ENCODE data around the gene TMEM117.
A peak's percentile ranks its signal among the peaks of the same experiment; 100 is the strongest.

Gene TMEM117

DNA sequence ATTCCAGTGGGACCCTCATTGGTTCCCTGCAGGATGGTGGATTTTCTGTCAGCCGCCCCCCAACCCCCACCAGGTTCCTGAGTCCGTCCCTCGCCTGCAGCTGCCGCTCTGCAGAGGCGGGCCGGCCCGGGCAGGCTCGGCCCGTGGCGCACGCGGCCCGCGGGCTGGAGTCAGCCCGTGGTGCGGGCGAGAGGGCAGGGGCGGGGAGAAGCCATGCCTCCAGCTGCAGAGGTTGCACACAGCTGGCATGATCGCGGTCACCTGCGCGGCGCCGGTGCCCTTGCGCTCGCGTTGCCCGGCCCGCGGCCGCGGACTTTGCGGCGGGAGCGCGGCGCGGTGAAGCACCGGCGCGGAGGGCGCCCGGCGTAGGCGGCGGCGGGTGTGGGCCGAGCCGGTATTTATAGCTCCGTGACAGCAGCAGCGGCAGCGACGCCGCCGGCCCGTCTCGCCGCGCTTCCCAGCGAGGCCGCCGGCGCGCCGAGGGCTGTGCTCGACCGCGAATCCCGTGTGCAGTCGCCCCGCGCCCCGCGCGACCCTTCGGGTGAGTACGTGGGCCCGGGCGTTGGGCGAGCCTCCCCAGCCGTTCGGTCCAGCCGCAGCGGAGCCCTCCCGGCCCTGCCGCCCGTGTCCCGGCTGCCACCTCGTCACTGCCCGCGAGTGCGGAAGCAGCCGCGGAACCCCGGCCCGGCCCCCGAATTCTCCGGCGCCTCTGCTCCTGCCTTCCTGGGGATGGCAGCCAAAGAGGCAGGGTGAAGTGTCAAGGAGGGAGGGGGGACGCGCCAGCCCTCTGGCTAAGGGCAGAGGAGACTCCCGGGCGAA lies at the start of gene TMEM117:
TMEM117 (plus strand) TSS at position 426 of the 819 bp plus-strand sequence.
- DNase-seq, result peak; percentile 5

DNA sequence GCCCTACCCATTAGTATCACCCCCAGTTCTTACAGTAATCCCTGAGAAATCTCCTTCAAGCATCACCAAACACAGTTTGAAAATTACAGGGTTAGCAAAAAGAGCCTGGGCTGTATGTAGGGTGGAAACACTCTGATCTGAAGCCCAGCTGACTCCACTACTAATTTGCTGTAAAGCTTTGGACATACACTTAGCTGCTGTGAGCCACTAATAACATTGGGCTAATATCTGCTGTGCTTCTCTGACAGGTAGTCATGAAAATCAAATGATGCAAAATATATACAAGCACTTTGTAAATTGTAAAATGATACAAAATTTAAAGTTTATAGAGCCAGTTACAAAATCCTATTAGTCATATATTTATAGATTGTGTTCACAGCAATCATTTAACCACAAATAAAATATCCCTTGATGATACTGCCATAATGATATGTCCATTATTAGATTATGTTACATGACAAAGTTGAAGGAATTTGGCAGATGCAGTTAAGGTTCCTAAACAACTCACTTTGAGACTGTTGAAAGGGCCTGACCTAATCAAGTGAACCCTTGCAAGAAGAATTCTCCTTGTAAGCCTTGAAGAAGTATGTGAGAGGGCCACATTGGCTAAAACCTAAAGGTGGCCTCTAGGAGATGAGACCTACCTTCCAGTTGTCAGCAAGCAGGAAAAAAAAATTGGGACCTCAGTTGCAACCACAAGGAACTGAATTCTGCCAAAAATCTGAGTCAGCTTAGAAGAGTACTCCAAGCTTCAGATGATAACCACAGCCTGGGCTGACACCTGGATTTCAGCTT lies 48.8 kb upstream of the TMEM117 start:
- DNase-seq, result no peak

DNA sequence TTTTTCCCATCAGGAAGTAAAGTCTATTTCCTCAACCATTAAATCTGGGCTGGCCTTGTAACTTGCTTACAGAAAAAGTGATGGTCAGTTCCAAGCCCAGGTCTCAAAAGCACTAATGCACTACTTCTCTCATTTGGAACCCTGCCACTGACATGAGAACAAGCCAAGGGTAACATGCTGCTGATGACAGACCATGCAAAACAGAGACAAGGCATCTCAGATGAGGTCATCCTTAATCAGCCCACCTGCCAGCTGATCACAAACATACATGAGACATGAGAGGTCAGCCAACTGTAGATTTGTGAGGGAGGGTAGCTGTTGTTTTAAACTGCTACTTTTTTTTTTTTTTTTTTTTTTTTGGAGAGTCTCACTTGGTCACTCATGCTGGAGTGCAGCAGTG lies 45.9 kb upstream of the TMEM117 start:
- DNase-seq, result no peak

DNA sequence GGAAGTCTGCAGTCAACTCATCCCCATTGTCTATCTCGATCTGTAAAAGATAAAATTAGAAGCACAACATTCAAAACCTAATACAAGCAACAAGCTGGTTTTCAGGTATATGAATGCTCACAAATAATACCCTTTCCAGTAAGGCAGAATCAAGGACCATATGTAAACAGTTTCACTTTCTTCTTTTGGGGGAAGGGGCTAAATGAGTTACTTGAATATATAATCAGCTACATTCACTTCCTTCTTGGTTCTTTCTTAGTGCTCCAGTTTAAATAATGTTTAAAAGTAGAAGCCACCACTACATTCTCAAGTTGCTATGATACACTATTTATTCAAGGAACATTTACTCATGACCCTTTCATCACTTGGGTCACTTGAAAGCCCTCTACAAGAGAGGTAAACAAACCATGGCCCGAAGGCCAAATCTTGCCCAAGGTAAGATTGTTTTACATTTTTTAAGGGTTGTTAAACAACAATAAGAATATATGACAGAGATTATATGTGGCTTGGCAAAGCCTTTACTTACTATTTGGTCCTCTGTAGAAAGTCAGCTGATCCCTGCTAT lies 40.1 kb upstream of the TMEM117 start:
- DNase-seq, result no peak

DNA sequence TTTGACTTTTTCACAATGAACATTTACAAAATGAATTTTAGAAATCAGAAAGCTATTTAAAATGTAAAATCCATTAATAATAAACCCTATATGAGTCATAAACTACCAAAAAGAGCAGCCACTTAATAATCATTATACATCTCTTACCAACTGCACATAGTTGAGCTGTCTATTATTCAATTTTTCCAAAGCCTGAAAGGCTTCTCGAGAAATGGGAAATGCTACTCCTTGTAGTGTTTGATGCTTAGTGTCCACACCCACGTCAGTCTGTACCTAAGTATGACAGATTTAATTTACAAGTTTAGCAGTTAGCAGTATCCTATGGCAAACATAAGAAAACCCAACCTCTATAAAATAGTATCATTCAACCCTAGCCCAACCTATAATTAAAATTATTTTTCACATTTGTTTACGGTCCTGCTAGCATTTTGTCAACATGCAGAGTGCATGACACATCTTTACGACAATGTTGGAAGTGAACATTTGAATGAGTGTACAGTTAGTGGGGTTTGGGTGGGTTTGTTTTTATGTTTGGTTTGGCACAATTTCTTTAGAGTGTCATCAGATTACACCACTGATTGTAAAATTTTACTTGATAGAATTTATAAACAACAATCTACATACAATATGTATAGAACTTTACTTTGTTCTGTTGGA lies 38.2 kb upstream of the TMEM117 start:
- no peak for DNase-seq

DNA sequence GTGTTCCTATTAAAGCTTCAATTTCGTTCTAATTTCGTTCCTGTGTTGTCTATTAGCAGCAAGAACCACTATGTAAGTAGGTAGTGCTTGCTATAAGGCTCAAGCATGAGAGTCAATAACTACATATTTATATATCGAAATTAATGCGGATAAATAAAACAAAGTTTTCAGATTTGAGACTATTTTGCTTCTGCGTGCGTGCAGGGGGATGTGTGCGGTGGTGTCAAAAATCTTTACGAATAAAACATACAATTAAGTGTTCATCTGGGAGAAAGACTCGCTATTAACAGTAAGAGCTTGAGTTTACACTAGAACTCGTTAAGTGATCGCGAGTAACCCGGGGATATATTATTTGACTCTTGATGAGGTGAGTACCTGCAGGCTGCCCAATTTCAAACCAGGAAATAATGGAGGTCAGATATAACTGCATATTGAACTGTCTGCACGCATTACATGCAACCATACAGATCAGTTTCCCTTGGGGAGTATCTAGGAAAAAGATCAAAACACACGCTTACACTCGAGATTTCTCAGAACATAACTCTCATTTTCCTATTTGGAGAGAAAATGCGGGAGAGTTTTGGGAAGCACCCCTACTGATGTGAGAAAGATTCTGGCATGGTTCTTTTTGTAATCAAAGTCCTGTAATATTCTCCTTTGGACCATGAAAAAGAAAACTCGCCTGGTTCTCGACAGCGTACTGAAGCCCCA lies 30.6 kb upstream of the TMEM117 start:
- DNase-seq, result no peak

DNA sequence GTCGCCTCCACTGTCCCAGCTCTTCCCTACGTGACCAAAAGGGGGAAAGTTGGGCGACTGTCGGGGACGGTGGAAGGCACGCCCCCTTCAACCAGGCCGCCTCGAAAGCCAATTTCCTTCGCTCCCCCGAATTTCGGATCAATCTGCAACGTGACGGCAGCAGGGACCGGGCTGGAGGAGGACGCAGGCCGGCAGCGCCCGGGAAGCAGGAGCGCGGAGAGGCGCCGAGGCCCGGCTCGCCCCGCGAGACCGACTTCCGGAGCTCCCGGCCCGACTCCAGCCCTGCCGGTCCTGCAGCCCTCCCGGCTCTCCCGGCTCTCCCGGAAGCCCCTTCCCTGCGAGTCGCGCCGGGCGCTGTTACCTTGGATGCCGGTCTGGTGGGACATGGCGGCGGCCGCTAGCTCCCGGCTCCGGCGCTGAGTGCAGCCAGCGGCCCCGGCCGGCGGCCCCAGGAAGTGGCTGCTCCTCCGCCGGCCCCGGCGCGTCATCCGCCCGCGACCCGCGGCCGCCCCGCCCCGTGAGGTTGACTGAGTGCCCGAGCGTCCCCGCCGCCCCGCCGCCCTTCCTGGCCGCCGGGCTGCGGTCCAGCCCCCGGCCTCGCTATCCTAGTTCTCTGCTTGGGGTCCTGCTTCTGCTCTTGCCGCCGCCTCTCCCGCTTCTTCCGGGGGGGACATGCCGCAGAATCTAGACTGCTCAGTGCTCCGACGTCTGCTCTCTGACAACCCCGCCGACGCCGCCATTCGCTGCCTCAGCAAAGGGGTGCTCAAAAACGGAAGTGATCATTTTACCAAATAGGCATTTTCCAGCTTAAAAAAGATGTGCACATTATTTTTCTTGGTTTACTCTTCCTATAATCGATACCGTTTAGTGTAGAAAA lies 29.8 kb upstream of the TMEM117 start, which contains the start of gene TWF1:
TWF1 (minus strand) TSS at position 458 of the 877 bp plus-strand sequence; CDS start at position 386, 72 bp downstream.
- peak; percentile 76 for DNase-seq

DNA sequence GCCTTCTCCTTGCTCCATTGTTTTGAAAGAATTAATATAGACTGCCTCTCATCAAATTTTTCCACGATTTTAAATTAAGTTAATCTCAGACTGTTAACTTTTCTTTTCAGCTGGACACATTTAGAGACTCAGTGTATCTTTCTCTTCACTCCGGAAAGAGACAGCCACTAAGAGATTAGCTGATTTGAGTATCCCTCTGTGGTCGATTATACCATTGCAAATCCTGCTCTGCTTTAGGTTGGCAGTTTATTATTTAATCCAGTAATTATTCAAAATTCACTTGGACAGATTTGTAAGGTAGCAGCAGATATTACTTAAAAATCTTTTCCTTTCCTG lies 29.2 kb upstream of the TMEM117 start:
- no peak for DNase-seq

DNA sequence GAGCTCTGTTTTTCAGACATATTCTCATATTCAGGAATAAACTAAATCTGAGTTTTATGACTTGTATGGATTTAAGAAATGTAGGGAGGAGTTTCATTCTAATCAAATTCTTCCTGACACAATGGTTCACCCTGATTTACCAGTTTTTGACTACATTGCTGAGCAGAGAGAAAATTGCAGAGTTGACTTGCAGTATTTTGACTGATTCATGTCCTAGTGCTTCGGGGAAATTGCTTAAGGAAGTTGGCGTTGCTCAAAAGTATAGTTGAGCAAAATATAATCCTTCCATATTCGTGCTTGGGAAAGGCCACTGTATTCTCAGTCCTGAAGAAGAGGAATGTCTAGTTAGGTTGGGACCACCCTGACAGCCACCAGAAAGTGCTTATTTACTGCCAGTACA lies 28.5 kb upstream of the TMEM117 start:
- no peak for DNase-seq

DNA sequence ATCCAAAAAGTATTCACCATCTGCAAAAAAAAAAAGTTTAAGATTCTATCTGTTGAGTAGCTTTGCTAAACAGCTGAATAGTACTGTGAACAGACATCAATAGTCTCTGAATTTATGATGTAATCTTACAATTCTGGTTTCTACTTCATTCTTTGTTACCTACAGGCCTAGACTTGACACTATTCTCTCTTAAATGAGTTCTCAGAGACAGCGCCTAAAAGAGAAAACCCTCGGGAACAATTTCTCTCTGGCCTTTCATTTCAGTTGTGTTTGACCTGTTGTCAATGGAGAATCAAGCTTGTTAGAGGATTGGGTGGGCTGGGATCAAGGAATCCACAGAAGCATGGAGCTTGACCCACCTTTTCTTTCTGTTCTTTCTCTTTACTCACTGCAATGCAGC lies 23.8 kb upstream of the TMEM117 start:
- no peak for DNase-seq

DNA sequence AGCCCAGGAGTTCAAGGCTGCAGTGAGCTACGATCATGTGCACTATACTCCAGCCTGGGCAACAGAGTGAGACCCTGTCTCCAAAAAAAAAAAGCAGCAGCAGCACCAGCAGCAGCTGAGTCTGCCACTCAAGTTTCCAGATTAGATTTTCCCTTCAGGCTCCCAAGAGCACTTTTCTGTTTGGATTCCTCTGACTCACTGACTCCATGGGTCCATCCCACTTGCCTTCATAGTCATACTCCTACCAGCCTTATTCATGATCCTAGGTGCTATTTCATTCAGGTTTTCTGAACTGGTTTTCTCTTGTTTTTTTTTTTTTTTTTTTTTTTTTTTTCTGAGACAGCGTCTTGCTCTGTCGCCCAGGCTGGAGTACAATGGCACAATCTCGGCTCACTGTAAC lies 23.0 kb upstream of the TMEM117 start:
- DNase-seq, result no peak

DNA sequence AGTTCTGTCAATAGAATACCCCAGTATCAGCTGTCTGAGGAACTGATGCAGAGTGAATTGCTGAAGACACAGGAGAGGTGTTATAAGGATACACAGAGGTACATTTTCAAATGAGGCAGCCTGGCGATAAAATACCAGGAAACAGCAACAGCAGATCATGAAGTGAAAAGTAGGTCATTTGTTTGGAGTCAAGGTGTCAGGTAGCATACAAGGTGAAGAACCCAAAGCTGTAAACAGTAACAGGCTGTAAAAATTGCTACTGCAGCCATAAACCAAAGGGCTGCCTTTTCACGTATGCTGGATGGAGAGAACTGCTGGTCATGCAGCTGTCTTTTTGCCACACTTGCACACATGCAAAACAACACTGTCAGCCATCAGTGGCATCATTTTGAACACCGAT lies 20.5 kb upstream of the TMEM117 start:
- DNase-seq, result no peak

DNA sequence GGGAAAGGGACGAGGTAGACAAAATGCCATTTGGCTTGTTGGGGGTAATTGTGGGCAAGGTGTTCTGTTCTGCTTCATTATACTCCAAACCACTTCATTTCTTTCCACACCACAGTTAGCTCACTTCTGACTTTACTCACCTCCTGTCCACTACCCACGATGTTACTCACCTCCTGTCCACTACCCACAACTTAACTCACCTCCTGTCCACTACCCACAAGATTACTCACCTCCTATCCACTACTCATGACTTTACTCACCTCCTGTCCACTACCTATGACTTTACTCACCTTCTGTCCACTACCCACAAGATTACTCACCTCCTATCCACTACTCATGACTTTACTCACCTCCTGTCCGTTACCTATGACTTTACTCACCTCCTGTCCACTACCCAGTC lies 19.7 kb upstream of the TMEM117 start:
- no peak for DNase-seq

DNA sequence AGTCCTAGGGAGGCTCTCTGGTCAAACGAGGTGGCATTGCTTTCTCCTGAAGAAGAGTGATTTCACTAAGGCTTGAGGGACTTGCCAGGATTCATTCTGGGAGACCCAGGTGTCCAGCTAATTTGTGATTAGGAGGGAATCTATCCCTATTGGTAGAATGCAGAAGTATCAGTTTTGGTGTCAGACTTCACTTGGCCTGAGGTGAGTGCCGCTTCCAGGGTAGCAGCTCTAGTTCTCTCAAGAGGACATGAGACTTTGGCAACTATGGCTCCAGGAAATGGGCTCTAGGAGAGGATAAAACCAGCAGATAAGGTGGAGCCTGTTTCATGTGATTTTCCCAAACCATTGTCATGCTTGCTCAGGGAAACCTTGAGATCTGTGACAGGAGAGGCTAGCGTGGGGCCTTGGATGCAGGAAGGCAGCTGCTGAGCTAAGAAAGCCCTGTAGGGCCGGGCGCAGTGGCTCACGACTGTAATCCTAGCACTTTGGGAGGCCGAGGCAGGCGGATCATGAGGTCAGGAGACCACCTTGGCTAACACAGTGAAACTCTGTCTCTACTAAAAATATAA lies 11.6 kb upstream of the TMEM117 start:
- DNase-seq, result no peak

DNA sequence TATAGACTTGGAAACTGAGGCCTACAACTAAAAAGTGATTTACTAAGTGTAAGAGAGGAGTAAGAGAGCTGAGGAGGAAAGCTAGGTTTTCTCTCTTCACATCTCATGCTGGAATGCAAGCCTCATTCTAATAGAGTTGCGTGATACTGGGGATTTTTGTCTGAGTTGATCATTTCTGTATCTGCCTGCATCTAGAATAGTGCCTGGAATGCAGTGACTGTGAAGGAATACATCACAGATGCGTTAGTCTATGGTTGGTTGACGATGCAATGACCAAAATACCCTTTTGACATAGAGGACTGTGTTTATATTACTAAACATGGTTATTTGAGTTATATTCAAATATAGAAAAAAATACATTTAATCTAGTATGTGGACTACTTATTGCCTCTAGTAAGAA lies 9.2 kb upstream of the TMEM117 start:
- no peak for DNase-seq

DNA sequence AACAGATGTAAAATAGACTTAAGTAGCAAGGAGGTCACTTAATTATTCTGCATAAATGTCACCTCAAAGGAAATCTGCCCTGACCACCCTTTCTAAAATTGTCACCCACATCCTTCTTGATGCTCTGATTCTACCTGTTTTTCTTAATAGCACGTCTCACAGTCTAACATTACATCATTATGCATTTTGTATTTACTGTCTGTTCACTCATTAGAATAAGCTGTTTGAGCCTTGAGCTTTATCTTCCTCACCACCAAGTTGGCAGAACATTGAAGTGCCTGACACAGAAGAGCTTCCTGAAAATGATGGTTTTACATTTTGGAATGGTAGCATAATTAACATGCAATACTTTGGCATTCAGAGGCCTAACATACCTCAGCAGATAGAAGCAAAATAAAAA lies 8.8 kb upstream of the TMEM117 start:
- no peak for DNase-seq

DNA sequence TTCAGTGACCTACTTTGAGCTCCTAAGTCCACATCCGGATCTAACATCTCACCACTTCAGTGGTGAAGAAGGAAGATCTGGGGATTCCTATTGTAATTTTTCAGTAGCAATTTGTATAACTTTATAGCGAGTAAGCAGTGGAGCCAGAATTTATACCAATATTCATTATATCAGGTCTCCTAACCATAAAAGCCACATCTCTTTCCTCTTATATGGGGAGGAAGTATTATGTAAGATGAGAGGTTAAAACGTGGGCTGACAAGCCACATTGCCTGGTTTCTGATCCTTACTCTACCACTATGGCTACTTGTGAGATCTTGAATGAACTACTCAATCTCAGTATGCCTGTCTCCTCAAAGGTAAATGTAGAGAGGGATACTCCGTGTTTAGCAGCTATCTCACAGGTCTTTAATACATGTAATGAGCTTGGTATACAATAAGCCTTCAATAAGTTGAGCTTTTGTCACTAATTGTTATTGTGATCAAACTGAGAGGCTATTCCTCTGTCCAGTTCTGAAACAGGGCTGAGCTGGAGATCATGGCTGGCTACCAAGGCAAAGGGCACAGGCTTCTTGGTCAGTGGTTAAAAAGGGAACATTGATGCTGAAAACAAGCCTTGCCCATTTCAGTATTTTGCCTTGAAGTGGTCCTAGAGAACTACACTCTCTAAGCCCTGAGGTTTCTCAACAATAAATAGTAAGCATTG lies 3.3 kb upstream of the TMEM117 start:
- DNase-seq, result no peak

DNA sequence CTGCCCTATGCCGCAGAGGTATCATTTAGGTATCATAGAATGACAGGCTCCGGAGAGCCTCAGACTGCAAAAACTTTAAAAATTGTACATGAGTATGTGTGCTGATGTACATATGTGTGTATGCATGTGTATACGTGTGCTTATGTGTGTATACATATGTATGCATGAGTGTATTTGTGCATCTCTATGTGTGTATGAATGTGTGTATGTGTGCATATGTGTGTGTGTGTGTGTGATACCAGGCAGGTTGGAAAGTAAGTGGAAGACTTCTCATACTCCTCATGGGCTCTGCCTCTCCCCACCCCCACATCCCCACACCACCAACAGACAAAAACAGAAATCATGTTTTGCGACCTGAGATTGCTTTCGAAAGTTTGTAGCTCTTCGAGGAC lies 621 bp upstream of the TMEM117 start:
- no peak for DNase-seq

DNA sequence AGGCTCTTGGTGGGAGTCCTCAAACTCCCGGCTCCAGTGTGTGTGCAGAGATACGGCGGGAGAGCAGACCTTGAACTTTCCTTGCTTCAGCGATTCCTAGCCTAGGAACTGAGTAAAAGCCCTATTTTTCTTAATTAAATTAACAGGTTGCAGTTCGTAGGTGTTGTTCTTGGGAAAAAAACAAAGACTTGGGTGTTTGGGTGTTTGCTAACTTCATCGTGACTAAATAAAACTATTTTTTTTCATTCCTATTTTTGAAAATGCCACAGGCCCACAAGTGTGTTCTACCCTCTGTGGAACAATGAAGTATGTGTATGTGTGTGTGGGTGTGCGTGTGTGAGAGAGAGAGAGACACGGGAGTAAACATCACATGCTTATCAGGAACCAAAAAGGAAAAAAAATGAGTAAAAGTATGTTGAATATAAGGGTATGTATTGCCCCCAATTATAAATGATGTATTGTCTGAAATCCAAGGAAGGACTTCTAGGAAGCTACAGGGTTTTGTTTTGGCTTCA lies 651 bp downstream of the TMEM117 start:
- DNase-seq, result no peak

DNA sequence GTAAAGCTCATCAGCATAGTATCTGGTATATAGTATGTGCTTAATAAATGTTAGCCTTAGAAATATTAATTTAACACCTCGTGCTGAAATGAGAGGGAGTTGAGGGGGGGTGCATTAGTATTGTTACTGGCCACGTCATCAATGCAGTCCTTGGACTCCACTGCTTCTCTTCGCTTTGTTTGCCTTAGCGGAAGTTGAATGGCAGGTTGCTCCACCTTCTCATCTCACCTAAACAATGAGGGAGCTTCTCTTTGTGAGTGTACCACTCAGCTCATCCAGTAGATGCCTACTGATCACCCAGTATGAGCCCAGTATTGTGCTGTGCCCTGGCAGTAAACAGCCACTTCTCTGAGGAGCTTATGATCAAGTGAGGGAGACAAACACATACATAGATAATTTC lies 4.5 kb downstream of the TMEM117 start:
- no peak for DNase-seq

DNA sequence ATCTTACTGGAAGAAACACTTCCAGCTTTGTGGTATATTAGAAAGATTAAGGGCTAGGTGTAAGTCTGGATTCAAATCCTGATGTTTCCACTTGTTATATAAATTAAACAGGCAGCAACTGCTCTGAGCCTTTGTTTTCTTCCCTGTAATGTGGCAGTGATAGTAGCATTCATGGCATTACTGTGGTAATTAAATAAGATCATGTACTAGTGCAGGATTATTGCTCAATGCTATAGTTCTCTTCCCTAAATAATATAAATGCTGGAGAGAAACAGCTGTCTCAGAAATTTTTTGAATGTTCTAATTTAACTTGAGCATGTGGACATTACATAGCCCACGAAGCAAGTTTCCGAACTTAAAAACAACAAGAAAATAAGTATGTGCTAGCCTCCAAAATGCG lies 5.4 kb downstream of the TMEM117 start:
- DNase-seq, result no peak
